ENCODE data around the gene CAV1.

DNA sequence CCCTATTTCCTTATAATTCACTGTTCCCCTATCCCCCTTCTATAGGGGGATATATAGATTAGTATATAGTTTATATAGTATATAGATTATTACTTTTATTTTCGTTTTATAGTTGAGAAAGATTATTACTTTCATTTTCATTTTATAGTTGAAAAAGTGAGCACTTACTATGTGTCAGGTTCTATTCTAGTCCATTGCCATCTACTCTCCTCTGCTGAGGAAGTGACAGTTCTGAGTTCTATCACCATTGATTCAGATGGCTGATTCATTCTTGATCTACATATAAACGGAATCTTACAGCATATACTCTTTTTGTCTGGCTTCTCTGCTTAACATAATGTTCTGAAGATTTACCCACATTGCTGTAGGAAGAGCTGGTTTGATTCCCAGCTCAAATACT lies 46.0 kb upstream of the CAV1 start:
- TF ChIP-seq POLR2A (IDR thresholded peaks at IDR 0.05) (no peak), EP300 (IDR thresholded peaks at IDR 0.05) (no peak), POLR2AphosphoS5 (IDR thresholded peaks at IDR 0.05) (no peak)
- TF ChIP-seq, protein P1, sequence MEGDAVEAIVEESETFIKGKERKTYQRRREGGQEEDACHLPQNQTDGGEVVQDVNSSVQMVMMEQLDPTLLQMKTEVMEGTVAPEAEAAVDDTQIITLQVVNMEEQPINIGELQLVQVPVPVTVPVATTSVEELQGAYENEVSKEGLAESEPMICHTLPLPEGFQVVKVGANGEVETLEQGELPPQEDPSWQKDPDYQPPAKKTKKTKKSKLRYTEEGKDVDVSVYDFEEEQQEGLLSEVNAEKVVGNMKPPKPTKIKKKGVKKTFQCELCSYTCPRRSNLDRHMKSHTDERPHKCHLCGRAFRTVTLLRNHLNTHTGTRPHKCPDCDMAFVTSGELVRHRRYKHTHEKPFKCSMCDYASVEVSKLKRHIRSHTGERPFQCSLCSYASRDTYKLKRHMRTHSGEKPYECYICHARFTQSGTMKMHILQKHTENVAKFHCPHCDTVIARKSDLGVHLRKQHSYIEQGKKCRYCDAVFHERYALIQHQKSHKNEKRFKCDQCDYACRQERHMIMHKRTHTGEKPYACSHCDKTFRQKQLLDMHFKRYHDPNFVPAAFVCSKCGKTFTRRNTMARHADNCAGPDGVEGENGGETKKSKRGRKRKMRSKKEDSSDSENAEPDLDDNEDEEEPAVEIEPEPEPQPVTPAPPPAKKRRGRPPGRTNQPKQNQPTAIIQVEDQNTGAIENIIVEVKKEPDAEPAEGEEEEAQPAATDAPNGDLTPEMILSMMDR (IDR thresholded peaks at IDR 0.05): no peak
